SJSA1 (cell line): ENCODE data around the gene NOP9. TPM values are rescaled to one million over a fixed set of nuclear protein-coding genes. Genes with fewer than 3 reads are reported as not detected.
A peak's percentile ranks its signal among the peaks of the same experiment; 100 is the strongest.

Source experiments
- DNase-seq, 2 experiments: peaks; one replicate each; pipeline ENCODE4 v3.0.0-alpha.2; 2015 to 2020; ENCODE audit warnings: low spot score in 2 of 2, low read depth in 1 of 2
- H3K27ac ChIP-seq: fragments of 250-450 bp; sonication (Bioruptor Pico); 2 replicates; pipeline ENCODE4 v1.5.1; 2020; ENCODE audit warnings: mild to moderate bottlenecking, moderate library complexity
- H3K27me3 ChIP-seq: fragments of 250-450 bp; sonication (Bioruptor Pico); replicated peaks from 2 replicates; pipeline ENCODE4 v1.5.1; 2020; ENCODE audit warnings: mild to moderate bottlenecking, moderate library complexity
- H3K36me3 ChIP-seq: fragments of 250-450 bp; sonication (Bioruptor Pico); 2 replicates; pipeline ENCODE4 v1.5.1; 2020; ENCODE audit warnings: mild to moderate bottlenecking
- H3K4me1 ChIP-seq: fragments of 250-450 bp; sonication (Bioruptor Pico); replicated peaks from 2 replicates; pipeline ENCODE4 v1.6.1; 2021; ENCODE audit warnings: mild to moderate bottlenecking
- H3K4me3 ChIP-seq: fragments of 250-450 bp; sonication (Bioruptor Pico); 2 replicates; pipeline ENCODE4 v1.5.1; 2020; ENCODE audit warnings: mild to moderate bottlenecking
- H3K9me3 ChIP-seq: fragments of 250-450 bp; sonication (Bioruptor Pico); replicated peaks from 2 replicates; pipeline ENCODE4 v1.5.1; 2020; ENCODE audit warnings: mild to moderate bottlenecking
- total RNA-seq: library from RNA; depleted of rRNA; stranded (reverse); fragments of >200 nt; shearing (Covaris generic); gene quantifications from 2 replicates; pipeline ENCODE4 v1.2.3, GENCODE V29; 2014

Gene NOP9
- total RNA-seq, 1 experiment from 2014 or later = 16.2 TPM

DNA sequence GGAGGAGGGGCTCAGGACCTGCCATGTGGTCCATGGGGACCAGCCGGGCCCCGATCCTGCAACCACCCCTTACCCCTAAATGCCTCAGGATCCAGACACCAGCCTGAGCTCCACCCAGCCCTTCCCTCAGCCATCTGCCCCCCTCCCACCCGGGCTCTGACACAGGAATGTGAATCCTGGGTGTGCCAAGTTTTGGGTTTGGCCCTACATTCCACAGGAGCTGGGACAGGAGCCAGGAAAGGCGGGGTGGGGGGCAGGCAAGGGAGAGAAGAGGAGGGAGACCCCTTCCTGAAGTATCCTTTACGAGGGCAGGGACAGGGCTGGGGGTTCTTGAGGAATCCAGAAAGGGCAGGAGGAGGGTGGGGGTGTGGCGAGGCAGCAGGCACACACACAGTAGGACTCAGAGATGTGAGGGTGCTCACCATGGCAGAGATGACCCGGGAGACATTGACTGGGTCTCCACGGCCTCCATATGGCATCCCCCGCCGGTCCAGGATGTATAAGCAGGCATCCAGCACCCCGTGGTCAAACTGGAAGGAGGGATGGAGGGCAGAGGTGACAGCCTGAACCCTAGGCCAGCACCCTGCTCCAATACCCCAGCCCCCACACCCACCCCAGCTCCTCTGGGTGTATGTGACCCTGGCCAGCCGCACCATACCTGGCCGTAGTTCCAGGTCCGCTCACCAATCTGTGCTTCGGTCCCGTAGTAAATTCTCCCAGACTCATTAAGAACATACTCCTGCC, 40.2 kb upstream of the NOP9 start:
- DNase-seq = peak in 1 of 2 experiments; percentile 63
- Histone ChIP-seq H3K4me3 (no peak overlapping the region), H3K27ac (no peak overlapping the region), H3K36me3 (no peaks in the 10 kb centered on the region), H3K4me1 (peaks cover 8% of the 10 kb centered on the region), H3K27me3 (no peaks in the 10 kb centered on the region), H3K9me3 (no peaks in the 10 kb centered on the region)

GRCh38 chr14:24260026-24260779, 39.4 kb upstream of the NOP9 start:
- no peak for DNase-seq
- Histone ChIP-seq H3K4me1 (peaks cover 8% of the 10 kb centered on the region), H3K27me3 (no peaks in the 10 kb centered on the region), H3K4me3 (no peak overlapping the region), H3K9me3 (no peaks in the 10 kb centered on the region), H3K36me3 (no peaks in the 10 kb centered on the region), H3K27ac (no peak overlapping the region)

DNA sequence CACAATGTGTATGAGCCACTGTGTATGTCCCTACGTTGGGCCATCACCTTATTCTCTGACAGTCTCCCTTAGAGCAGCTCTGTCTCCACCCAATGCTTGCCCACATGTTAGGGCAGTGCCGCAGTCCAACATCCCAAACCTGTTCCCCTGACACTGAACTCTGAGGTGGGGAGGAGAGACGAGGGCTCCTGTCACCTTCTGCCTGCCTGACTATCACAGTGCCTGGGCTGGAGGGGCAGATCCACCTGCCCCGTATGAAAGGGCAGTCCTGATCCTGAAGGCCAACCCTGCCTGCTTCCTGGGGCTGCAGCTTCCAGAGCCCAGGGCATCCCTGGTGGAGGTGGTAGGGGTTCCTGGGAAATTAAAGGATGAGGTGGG, 38.9 kb upstream of the NOP9 start:
- Histone ChIP-seq H3K27me3 (no peaks in the 10 kb centered on the region), H3K27ac (no peak overlapping the region)
- no peak for DNase-seq

DNA sequence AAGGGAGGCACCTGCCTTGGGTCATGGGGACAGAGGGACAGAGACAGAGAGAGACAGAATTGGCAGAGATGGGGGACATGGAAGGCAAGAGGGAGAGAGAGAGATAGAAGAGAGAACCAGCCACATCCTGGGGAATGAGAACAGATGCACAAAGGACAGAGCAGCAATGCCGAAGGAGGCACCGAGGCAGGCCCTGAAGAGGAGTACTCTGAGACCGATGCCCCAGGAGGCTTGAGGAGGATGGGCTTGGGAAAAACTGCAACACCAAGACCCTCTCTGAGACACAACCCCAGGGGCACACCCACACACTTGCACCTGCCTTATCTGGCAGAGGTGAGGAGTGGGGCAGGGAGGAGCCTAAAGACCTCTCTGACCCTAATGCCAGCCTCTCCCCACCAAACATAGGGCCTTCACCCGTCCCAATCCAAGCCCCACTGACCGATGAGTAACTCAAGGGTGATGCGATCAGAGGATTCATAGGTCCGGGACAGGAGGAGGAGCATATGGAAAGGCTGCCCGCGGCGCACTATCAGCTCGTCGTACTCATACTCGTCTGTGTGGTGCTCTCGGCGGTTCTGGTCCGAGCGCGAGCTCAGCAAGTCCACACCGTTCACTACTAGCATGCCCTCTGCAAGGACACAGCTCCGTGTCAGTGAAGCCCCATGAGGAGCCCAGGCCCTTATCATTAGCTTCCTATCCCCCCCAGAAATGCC, 38.2 kb upstream of the NOP9 start:
- Histone ChIP-seq H3K27me3 (no peaks in the 10 kb centered on the region), H3K4me3 (no peak overlapping the region), H3K4me1 (peaks cover 8% of the 10 kb centered on the region), H3K27ac (no peak overlapping the region), H3K9me3 (no peaks in the 10 kb centered on the region), H3K36me3 (no peaks in the 10 kb centered on the region)
- DNase-seq = no peak

More for the DNA sequence above, 38.9 kb upstream of the NOP9 start:
- peaks cover 8% of the 10 kb centered on the region for H3K4me1 ChIP-seq
- H3K9me3 ChIP-seq = no peaks in the 10 kb centered on the region
- no peaks in the 10 kb centered on the region for H3K36me3 ChIP-seq
- H3K4me3 ChIP-seq = no peak overlapping the region

DNA sequence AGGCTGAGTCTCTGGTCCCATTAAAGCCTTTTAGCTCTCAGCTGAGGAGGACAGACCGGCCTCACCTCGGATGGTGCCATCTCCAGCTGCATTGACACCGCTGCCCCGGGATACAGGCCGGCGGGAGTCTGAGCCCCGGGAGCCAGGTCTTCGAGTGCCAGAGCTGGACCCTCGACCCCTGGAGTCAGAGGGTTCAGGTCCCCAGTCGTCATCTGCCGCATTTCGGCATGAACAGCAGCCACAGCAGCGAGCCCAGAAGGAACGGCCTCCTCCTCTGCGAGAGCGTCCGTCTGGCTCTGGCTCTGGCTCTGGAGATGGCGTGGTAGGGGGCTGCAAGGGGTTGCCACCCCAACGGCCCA, 37.7 kb upstream of the NOP9 start:
- H3K36me3 ChIP-seq = no peaks in the 10 kb centered on the region
- DNase-seq = no peak
- no peak overlapping the region for H3K27ac ChIP-seq
- no peaks in the 10 kb centered on the region for H3K27me3 ChIP-seq
- peaks cover 8% of the 10 kb centered on the region for H3K4me1 ChIP-seq
- H3K9me3 ChIP-seq = no peaks in the 10 kb centered on the region
- no peak overlapping the region for H3K4me3 ChIP-seq

GRCh38 chr14:24262821-24263733, 36.6 kb upstream of the NOP9 start, which contains the start of gene TGM1:
TGM1 (minus strand) TSS chr14:24263177; CDS start chr14:24262352, 825 bp downstream.
- Histone ChIP-seq H3K27me3 (no peaks in the 10 kb centered on the region), H3K9me3 (no peaks in the 10 kb centered on the region), H3K4me1 (peaks cover 8% of the 10 kb centered on the region), H3K27ac (no peak within 1 kb of the TSS), H3K36me3 (no peaks in the 10 kb centered on the region), H3K4me3 (no peak within 1 kb of the TSS)
- no peak for DNase-seq

GRCh38 chr14:24263848-24264247, 35.8 kb upstream of the NOP9 start:
- DNase-seq = no peak
- Histone ChIP-seq H3K27me3 (no peaks in the 10 kb centered on the region), H3K4me1 (peaks cover 7% of the 10 kb centered on the region), H3K9me3 (no peaks in the 10 kb centered on the region), H3K36me3 (no peaks in the 10 kb centered on the region), H3K27ac (no peak overlapping the region), H3K4me3 (no peak overlapping the region)

GRCh38 chr14:24264298-24264697, 35.4 kb upstream of the NOP9 start:
- Histone ChIP-seq H3K9me3 (no peaks in the 10 kb centered on the region), H3K36me3 (no peaks in the 10 kb centered on the region), H3K4me1 (peaks cover 3% of the 10 kb centered on the region), H3K4me3 (no peak overlapping the region), H3K27me3 (no peaks in the 10 kb centered on the region), H3K27ac (no peak overlapping the region)
- DNase-seq = no peak

- Histone ChIP-seq H3K4me1 (peaks cover 7% of the 10 kb centered on the region), H3K27ac (no peak overlapping the region), H3K36me3 (peaks cover 3% of the 10 kb centered on the region; the same call in 1 of the 2 replicates), H3K4me3 (no peak overlapping the region), H3K27me3 (no peaks in the 10 kb centered on the region), H3K9me3 (no peaks in the 10 kb centered on the region)
- DNase-seq = no peak
These were observed 33.1 kb upstream of the NOP9 start for GRCh38 chr14:24266344-24267244.

GRCh38 chr14:24267516-24267915, 32.1 kb upstream of the NOP9 start:
- Histone ChIP-seq H3K27me3 (no peaks in the 10 kb centered on the region), H3K4me1 (peaks cover 10% of the 10 kb centered on the region), H3K9me3 (no peaks in the 10 kb centered on the region), H3K4me3 (no peak overlapping the region), H3K27ac (no peak overlapping the region), H3K36me3 (peaks cover 3% of the 10 kb centered on the region; the same call in 1 of the 2 replicates)
- no peak for DNase-seq

GRCh38 chr14:24268225-24268624, 31.4 kb upstream of the NOP9 start:
- H3K36me3 ChIP-seq = peaks cover 3% of the 10 kb centered on the region; the same call in 1 of the 2 replicates
- DNase-seq = no peak

GRCh38 chr14:24269368-24269767, 30.3 kb upstream of the NOP9 start:
- Histone ChIP-seq H3K36me3 (peaks cover 3% of the 10 kb centered on the region; the same call in 1 of the 2 replicates), H3K4me3 (no peak overlapping the region), H3K9me3 (no peaks in the 10 kb centered on the region), H3K27me3 (no peaks in the 10 kb centered on the region), H3K4me1 (peaks cover 10% of the 10 kb centered on the region), H3K27ac (no peak overlapping the region)
- no peak for DNase-seq

More at GRCh38 chr14:24268225-24268624, 31.4 kb upstream of the NOP9 start:
- H3K27me3 ChIP-seq = no peaks in the 10 kb centered on the region
- H3K9me3 ChIP-seq = no peaks in the 10 kb centered on the region
- H3K4me1 ChIP-seq = peaks cover 10% of the 10 kb centered on the region
- no peak overlapping the region for H3K4me3 ChIP-seq
- no peak overlapping the region for H3K27ac ChIP-seq
